GM10266 (cell line): ENCODE measurements around the gene TMEM132E.

Experiments
- DNase-seq: peaks from one replicate; pipeline ENCODE4 v3.0.0; 2012; ENCODE audit errors: extremely low spot score
- CTCF ChIP-seq: IDR thresholded peaks from 2 replicates; pipeline ENCODE4 v1.5.1; 2012; ENCODE audit warnings: mild to moderate bottlenecking, low read depth; ENCODE audit not compliant: control insufficient read depth, insufficient read depth; ENCODE audit errors: missing control alignments

Gene TMEM132E

GRCh38 chr17:34673516-34673915, 94.1 kb downstream of the TMEM132E start:
- no peak for DNase-seq

GRCh38 chr17:34673995-34674890, 94.9 kb downstream of the TMEM132E start:
- no peak for DNase-seq
- no peak for TF ChIP-seq CTCF

More at GRCh38 chr17:34673516-34673915, 94.1 kb downstream of the TMEM132E start:
- no peak for TF ChIP-seq CTCF

GRCh38 chr17:34675143-34675542, 95.8 kb downstream of the TMEM132E start:
- no peak for DNase-seq
- no peak for TF ChIP-seq CTCF

- TF ChIP-seq CTCF = no peak
- DNase-seq = no peak
Observed at GRCh38 chr17:34675605-34676004, 96.2 kb downstream of the TMEM132E start.

GRCh38 chr17:34680151-34680550, 100.8 kb downstream of the TMEM132E start:
- TF ChIP-seq CTCF = no peak
- DNase-seq = no peak

- TF ChIP-seq CTCF = no peak
- no peak for DNase-seq
Observed at GRCh38 chr17:34682305-34682704, 102.9 kb downstream of the TMEM132E start.

GRCh38 chr17:34683390-34683789, 104.0 kb downstream of the TMEM132E start:
- no peak for DNase-seq
- no peak for TF ChIP-seq CTCF
